Fibroblast of the aortic adventitia (primary cell): ENCODE data around the gene CAMK4. TPM values are rescaled to one million over a fixed set of nuclear protein-coding genes. Genes with fewer than 3 reads are reported as not detected.
A peak's percentile ranks its signal among the peaks of the same experiment; 100 is the strongest.
"Not testable (repeated sequence)": the region's sequence is repeated elsewhere in the genome, so short reads cannot be mapped to it uniquely, and the experiment has no call there.

ENCODE experiments used
- DNase-seq: peaks from one replicate; pipeline ENCODE4 v3.0.0-alpha.2; 2010; ENCODE audit warnings: low read depth
- H3K4me3 ChIP-seq: 2 replicates; pipeline ENCODE4 v1.5.1; 2011; ENCODE audit warnings: low read depth, mild to moderate bottlenecking, control low read depth, low read length, moderate library complexity
- CTCF ChIP-seq: IDR thresholded peaks from 2 replicates; pipeline ENCODE4 v1.5.1; 2011; ENCODE audit warnings: mild to moderate bottlenecking, low read length, control low read depth, inconsistent platforms; ENCODE audit not compliant: insufficient read depth
- total RNA-seq: library from RNA; depleted of rRNA; stranded (reverse); fragments of >200 nt; gene quantifications from 2 replicates; pipeline ENCODE4 v1.2.3, GENCODE V29; 2012; ENCODE audit warnings: low replicate concordance

The CAMK4 gene
- total RNA-seq, 1 donor: 5.4 TPM

- DNase-seq: no peak
- TF ChIP-seq CTCF: no peak
- no peak overlapping the region for H3K4me3 ChIP-seq
Measured at GRCh38 chr5:111252799-111253545, 28.8 kb downstream of the CAMK4 start.

- DNase-seq: peak; percentile 8
- TF ChIP-seq CTCF: no peak
- no peak overlapping the region for H3K4me3 ChIP-seq
Measured at GRCh38 chr5:111254613-111255012, 30.4 kb downstream of the CAMK4 start.

GRCh38 chr5:111255169-111255568 lies 31.0 kb downstream of the CAMK4 start:
- no peak for TF ChIP-seq CTCF
- DNase-seq: no peak
- H3K4me3 ChIP-seq: no peak overlapping the region

- H3K4me3 ChIP-seq: no peak overlapping the region
- no peak for DNase-seq
- TF ChIP-seq CTCF: no peak
Measured at GRCh38 chr5:111256128-111256527, 31.9 kb downstream of the CAMK4 start.

GRCh38 chr5:111257610-111258009 lies 33.4 kb downstream of the CAMK4 start:
- H3K4me3 ChIP-seq, DNase-seq: not testable (repeated sequence)

GRCh38 chr5:111259636-111260035 lies 35.5 kb downstream of the CAMK4 start:
- DNase-seq: no peak
- no peak for TF ChIP-seq CTCF
- H3K4me3 ChIP-seq: no peak overlapping the region

- H3K4me3 ChIP-seq: no peak overlapping the region
- no peak for TF ChIP-seq CTCF
- DNase-seq: no peak
Measured at GRCh38 chr5:111261610-111262009, 37.4 kb downstream of the CAMK4 start.
